Stimulated activated CD8-positive, alpha-beta memory T cell treated with anti-CD3 and anti-CD28 coated beads, Interleukin-4, amount 100 ng/mL, for 24 hours (primary cell): ENCODE data around the gene TRANK1.
A peak's percentile ranks its signal among the peaks of the same experiment; 100 is the strongest.
"Not testable (repeated sequence)": the region's sequence is repeated elsewhere in the genome, so short reads cannot be mapped to it uniquely, and the experiment has no call there.

ENCODE experiments used
- DNase-seq: peaks from one replicate; pipeline ENCODE4 v3.0.0-alpha.2; 2020; ENCODE audit warnings: low read depth

The TRANK1 gene

DNA sequence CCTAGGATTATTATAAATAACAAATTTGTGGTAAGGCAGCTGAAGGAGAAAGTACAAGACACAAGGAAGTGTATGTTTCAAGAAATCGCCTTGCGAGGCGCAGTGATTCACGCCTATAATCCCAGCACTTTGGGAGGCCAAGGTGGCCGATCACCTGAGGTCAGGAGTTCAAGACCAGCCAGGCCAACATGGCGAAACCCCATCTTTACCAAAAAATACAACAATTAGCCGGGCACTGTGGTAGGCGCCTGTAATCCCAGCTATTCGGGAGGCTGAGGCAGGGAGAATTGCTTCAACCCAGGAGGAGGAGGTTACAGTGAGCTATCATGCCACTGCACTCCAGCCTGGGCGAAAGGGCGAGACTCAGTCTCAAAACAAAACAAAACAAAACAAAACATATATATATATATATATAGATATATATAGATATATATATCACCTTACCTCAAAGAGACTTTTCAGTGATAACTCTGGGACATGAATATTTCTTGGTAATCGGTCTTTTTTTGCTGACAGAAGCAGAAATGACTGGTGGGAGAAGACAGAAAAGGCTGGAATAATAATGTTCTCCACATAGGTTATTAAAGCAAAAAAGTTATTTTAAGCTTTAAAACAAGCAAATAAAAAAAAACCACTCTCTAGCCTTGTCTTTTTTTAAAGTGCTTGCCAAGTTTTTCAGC, 52.3 kb downstream of the TRANK1 start:
- no peak for DNase-seq

- DNase-seq: no peak
These were observed 53.1 kb downstream of the TRANK1 start for GRCh38 chr3:36891701-36892160.

DNA sequence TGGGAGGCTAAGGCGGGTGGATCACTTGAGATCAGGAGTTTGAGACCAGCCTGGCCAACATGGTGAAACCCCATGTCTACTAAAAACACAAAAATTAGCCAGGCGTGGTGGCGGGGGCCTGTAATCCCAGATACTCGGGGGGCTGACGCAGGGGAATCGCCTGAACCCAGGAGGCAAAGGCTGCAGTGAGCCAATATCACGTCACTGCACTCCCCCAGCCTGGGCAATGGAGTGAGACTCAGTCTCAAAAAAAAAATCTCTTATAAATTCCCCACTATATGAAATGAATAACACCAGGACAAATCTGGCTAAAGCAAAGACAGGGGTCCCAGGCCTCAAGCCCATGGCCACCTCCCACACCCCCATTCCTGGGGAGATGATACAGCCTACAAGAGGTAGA, 53.8 kb downstream of the TRANK1 start:
- DNase-seq: not testable (repeated sequence)

GRCh38 chr3:36890261-36890660, 54.6 kb downstream of the TRANK1 start:
- no peak for DNase-seq

DNA sequence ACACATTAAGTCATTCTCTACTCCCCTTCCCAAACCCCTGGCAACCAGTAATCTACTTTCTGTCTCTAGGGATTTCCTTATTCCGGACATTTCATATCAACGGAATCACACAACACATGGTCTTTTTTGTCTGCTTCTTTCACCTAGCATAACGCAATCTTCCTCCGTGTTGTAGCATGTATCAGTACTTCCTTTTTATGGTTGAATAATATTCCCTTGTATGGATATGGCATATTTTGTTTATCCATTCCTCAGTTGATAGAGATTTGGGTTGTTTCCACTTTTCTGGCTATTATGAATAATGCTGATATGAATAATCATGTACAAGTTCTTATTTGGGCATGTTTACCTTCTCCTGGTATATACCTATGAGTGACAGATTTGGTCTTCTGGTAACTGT, 63.1 kb downstream of the TRANK1 start:
- no peak for DNase-seq

- DNase-seq: not testable (repeated sequence)
These were observed 65.0 kb downstream of the TRANK1 start for GRCh38 chr3:36879842-36880241.

- no peak for DNase-seq
These were observed 66.7 kb downstream of the TRANK1 start for GRCh38 chr3:36877930-36878685.

- DNase-seq: no peak
These were observed 68.5 kb downstream of the TRANK1 start for GRCh38 chr3:36876181-36876936.

GRCh38 chr3:36875397-36875796, 69.5 kb downstream of the TRANK1 start:
- no peak for DNase-seq

DNA sequence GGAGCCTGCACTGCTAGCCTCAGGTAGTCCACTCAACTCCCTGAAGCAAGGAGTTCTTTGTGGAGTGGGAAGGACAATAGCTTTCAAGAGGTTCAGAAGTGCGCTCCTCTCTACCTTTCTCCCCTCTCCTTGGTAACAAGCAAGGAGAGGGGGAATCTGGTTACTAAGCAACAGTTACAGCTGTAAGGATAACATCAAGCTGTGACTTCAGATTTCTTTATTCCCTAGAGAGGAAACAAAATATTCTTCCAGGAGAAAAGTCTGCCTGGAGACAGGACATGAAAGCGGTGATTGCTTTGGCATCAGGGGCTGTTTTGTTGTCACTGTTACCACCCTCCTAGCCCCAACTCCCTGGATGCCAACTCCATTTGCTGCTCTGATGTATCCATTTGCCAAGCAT, 70.4 kb downstream of the TRANK1 start:
- DNase-seq: no peak

- no peak for DNase-seq
These were observed 73.3 kb downstream of the TRANK1 start for GRCh38 chr3:36871379-36872126.

DNA sequence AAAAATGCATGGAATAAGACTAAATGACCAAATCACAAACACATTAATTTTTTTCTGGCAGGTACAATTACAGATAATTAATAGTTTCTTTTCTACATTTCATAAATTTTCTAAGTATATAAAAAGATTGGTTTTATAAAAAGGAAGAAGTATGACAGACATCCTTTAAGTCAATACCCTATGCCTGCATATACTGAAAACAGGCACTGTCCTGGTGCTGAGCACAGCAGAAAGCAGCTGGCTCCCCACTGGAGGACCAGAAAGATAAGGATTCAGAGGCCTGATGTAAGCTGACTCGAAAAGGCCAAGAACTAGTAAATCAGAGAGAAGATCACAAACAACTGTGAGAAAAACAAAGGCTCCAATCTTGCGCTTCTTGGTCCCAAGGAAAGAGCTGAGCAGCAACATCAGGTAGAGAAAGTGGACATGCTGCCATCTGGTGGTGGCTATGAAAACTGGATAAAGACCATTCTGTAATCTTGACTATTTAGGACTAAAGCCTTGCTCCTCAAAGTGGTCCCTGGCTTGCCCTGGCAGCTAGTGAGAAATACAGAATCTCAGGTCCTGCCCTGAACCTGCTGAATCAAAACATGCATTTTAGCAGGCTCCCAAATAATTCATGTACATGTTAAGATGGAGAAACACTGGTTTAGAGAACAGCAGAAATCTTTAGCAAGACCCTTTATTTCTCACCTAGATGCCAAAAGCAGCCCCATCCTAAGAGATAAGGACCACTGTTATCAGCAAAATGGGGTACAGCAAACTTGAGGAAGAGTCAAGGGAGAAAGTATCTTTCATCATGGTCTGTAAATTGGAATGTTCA, 76.0 kb downstream of the TRANK1 start:
- DNase-seq: peak; percentile 13

DNA sequence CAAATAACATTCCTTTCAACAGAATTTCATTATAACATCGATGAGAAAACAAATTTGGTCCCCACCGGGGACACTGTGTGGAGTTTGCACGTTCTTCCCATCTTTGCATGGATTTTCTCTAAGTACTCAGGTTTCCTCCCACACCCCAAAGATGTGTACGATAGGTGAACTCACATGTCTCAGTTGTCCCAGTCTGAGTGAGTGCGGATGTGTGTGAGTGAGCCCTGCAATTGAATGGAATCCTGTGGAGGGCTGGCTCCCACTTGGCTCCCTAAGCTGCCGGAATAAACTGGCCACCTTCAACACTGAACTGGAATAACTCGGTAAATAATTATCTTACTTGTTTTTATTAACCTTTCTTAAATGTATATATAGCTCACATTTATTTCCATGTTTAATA, 77.0 kb downstream of the TRANK1 start:
- DNase-seq: no peak

DNA sequence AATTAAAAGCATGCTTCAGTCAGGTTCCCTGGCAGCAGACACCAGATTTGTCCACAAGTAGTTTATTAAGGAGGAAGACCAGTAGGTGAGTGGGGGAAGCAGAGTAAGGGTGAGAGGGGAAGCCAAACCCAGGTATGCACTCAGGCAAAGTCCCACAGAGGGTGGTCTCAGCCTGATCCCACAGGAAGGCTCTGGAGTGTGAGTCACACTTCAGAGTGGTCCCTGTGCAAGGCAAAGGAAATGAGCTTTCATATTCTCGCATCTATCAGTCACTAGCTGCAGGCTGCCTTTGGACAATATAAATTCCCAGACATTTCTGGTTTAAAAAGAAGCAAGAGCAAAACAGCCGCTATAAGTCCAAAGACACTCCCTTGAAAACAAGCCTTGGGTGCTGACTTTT, 78.5 kb downstream of the TRANK1 start:
- DNase-seq: no peak

DNA sequence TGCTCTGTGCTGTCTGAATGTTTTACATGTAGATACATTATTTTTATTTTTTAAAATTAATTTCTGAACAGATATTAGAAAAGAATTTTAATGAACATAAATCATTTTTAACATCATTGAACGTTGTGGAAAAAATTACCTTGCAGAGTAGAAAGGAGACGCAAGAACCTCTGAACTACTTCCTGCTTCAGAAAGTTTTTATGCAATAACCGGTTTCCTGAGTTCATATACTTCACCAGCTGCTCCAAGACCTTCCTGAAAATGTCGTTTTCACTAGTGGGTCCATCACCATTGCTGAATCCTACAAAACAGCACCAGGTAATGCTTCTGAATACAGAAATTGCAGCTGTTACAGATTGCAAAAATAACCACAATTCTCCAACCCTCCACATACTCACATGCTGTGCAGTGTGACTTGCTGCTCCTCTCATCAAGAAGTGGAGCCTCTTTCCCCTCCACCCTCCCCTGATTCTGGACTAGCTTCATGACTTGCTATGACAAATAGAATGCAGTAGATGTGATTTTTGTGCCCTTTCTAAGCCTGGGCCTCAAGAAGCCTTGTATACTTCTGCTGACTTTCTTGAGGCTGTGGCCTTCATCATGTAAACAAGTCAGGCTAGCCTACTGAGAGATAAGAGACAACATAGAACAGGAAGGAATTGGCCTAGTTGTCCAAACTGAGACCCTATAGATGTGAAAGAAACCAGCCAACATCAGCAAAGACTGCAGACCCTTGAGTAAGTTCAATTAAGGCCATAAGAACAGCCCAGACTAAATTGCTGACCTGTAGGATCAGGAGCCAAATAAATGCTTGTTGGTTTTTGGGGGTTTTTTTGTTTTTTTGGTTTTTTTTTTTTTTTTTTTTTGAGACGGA, 80.4 kb downstream of the TRANK1 start:
- no peak for DNase-seq

GRCh38 chr3:36862076-36862755, 82.6 kb downstream of the TRANK1 start:
- DNase-seq: no peak

DNA sequence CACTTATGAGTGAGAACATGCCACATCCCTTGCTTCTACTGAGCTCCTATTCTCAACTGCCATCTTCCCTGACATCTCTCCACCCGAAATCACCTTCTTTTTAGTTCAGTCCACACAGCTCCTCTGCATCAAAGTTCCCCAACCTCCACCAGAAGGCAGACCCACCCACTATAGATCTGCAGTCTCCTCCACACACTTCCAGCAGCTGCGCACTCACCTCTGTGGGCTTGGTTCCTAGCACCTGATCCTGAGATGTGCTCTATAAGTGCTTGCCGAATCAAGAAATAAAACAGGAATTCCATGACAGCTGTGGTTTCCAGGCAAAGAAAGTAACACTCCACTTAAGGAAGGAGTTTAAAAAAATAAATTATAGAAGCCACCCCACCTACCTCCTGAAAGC, 85.4 kb downstream of the TRANK1 start:
- no peak for DNase-seq

DNA sequence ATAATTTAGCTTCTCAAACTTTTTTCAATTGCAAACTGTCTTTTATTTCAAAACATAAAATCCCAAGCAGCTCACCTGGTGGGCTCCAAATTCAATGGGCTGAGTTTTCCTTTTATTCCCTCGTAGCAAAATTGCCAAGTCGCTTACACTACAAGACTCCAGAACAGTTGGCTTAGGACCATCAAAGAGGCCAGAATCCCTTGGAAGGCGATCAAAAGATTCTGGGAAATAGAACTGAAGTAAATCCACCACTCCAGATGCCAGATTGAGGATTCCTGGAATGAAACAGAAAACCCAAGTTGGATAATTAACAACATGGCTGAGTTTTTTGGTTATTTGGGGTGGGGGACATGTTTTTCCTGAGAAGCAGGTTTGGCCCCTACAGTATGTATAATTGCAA, 92.8 kb downstream of the TRANK1 start:
- no peak for DNase-seq

DNA sequence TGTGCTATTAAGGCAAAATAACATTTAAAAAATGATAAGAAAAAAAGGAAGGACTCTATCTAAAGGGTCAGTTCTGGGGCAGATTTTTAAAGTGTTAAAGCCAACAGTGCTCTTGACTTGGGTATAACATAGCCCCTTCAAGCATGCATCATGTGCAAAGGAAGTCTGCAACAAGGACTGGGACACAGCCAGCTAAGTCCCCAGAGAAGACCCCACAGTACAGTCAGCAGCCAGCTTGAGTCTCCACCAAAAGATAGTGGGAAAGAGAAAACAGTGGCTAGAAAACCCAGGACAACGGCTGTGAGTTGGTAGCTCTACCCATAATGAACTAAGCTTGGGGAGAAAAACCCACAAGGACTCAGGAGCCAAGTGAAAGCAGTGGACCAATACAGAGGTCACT, 94.1 kb downstream of the TRANK1 start:
- no peak for DNase-seq

- no peak for DNase-seq
These were observed 98.4 kb downstream of the TRANK1 start for GRCh38 chr3:36846406-36846805.
